ENCODE data around the gene TMEM225B.
"Not testable (repeated sequence)": the region's sequence is repeated elsewhere in the genome, so short reads cannot be mapped to it uniquely, and the experiment has no call there.

TMEM225B gene

DNA sequence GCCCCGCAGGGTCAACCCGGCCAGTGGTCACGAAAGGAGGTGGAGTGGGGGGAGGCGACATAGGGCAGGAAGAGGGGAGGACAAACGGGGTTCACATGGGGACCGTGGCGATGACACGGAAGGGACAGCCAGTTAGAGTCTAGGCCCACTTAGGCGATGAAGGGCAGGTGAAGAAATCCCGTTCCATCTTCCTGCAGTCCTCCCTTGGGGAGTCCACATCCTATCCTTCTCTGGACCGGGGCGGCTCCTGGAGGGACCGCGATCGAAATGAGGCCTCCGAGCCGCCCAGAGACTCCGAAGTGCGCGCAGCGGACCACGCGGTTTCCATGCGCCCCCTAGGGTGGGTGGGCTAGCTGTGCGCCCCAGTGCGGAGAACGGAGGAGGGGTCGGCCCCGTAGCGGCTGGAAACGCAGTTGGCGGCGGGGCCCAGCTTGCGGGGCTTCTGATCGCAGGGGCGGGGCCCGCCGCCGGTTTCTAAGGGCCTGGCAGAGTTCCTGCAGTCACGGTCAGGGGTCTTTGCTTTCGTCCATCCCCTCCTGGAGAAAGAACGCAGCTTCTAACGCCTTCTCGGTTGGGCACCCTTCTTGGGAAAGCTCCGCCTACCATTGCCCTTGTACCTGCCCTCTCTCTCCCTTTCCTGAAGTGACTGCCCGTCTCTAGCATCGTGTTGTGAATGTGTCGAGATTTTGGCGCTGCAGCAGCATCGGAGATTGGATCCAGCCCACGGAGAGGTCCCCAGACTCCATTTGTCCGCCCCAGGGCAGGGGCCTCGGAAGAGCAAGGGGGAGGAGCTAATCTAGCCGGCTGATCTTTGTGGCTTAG is 17.9 kb upstream of the TMEM225B start:
- Histone ChIP-seq H3K27me3 (ENCODE audit: low read depth, low read length) (no peaks in the 10 kb centered on the region), H3K36me3 (ENCODE audit: control insufficient read depth in 1 of 2, insufficient read depth in 2 of 2, low read length in 2 of 2) (no peaks in the 10 kb centered on the region), H3K27ac (ENCODE audit: low read length) (no peak overlapping the region), H3K4me3 (ENCODE audit: low read depth in 1 of 2, low read length in 2 of 2) (peak overlapping the region; percentile 67 to 82), H3K9me3 (ENCODE audit: control insufficient read depth in 1 of 2, low read length in 2 of 2) (no peaks in the 10 kb centered on the region), H3K4me1 (ENCODE audit: control insufficient read depth in 1 of 2, insufficient read depth in 2 of 2, low read length in 2 of 2) (peaks cover 0 to 8% of the 10 kb centered on the region in 2 donors)

DNA sequence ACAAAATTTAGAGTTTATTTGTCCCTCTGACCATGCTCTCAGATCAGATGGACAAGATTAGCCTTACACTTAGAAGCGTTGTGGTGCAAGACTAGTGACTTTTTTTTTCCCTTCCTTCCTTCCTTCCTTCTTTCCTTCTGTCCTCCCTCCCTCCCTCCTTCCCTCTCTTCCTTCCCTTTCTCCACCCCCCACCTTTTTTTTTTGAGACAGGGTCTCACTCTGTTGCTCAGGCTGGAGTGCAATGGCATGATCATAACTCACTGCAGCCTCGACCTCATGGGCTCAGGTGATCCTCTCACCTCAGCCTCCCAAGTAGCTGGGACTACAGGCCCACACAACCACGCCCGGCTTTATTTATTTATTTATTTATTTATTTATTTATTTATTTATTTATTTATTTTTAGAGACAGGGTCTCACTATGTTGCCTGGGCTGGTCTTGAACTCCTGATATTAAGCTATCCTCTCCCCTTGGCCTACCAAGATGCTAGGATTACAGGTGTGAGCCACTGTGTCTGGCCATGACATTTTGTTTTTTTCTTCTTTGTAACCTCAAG is 17.2 kb upstream of the TMEM225B start:
- not testable (repeated sequence) for H3K27ac ChIP-seq (ENCODE audit: low read length); H3K36me3 ChIP-seq (ENCODE audit: control insufficient read depth in 1 of 2, insufficient read depth in 2 of 2, low read length in 2 of 2); H3K27me3 ChIP-seq (ENCODE audit: low read depth, low read length); H3K4me1 ChIP-seq (ENCODE audit: control insufficient read depth in 1 of 2, insufficient read depth in 2 of 2, low read length in 2 of 2); H3K9me3 ChIP-seq (ENCODE audit: control insufficient read depth in 1 of 2, low read length in 2 of 2)
- peak overlapping the region; percentile 67 to 82 for H3K4me3 ChIP-seq (ENCODE audit: low read depth in 1 of 2, low read length in 2 of 2)

DNA sequence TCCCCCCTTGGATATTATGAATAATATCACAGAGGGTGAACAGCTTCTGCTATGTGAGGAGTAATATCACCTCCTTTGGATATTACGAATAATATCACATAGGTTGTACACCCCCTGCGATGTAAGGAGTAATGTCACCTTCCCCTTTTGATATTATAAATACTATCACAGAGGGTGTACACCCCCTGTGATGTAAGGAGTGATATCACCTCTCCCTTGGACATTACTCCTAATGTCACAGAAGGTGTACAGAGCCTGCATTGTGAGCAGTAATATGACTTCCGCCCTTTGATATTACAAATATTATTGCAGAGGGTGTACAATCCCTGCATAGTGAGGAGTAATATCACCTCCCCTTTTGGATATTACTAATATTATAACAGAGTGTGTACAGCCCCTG is 9.2 kb upstream of the TMEM225B start:
- Histone ChIP-seq H3K27me3 (ENCODE audit: low read depth, low read length) (no peaks in the 10 kb centered on the region), H3K36me3 (ENCODE audit: control insufficient read depth in 1 of 2, insufficient read depth in 2 of 2, low read length in 2 of 2) (no peaks in the 10 kb centered on the region), H3K4me1 (ENCODE audit: control insufficient read depth in 1 of 2, insufficient read depth in 2 of 2, low read length in 2 of 2) (no peaks in the 10 kb centered on the region), H3K4me3 (ENCODE audit: low read depth in 1 of 2, low read length in 2 of 2) (no peak overlapping the region), H3K9me3 (ENCODE audit: control insufficient read depth in 1 of 2, low read length in 2 of 2) (no peaks in the 10 kb centered on the region), H3K27ac (ENCODE audit: low read length) (no peak overlapping the region)

DNA sequence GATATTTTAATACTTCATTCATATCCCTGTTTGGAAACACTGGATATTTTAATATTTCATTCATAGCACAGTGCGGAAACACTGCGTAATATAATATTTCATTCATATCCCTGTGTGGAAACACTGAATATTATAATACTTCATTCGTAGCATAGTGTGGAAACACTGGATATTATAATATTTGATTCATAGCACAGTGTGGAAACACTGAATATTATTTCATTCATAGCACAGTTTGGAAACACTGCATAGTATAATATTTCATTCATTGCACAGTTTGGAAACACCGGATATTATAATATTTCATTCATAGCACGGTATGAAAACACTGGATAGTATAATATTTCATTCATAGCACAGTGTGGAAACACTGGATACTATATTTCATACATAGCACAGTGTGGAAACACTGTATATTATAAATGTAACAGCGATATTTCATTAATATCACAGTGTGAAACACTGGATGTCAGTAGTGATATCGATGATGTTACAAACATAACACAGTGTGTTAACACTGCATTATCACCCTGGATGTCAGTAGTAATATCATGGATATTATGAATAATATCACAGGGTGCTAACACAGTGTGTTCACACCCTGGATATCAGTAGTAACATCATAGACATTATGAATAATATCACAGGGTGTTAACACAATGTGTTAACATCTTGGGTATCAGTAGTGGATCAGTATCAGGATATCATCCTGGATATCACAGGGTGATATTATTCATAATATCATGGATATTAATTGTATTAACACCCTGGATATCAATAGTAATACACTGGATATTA is 2.9 kb upstream of the TMEM225B start:
- H3K4me3 ChIP-seq (ENCODE audit: low read depth in 1 of 2, low read length in 2 of 2): no peak overlapping the region
- H3K36me3 ChIP-seq (ENCODE audit: control insufficient read depth in 1 of 2, insufficient read depth in 2 of 2, low read length in 2 of 2): no peaks in the 10 kb centered on the region
- no peak overlapping the region for H3K27ac ChIP-seq (ENCODE audit: low read length)

DNA sequence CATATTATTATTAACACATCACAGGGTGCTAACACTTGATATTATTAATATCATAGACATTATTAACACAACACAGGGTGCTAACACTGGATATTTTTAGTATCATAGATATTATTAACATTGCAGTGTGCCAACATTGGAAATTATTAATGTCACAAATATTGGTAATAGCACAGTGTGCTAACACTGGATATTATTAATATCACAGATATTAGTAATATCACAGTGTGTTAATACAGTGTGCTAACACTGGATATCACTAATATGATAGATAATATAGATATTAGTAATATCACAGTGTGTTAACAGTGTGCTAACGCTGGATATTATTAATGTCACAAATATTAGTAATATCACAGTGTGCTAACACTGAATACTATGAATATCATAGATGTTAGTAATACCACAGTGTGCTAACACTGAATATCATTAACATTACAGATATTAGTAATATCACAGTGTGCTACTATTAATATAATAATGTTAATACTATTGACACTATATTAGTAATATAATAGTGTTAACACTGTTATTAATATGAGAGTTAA is 1.6 kb upstream of the TMEM225B start:
- Histone ChIP-seq H3K4me1 (ENCODE audit: control insufficient read depth in 1 of 2, insufficient read depth in 2 of 2, low read length in 2 of 2) (no peaks in the 10 kb centered on the region), H3K9me3 (ENCODE audit: control insufficient read depth in 1 of 2, low read length in 2 of 2) (no peaks in the 10 kb centered on the region), H3K27ac (ENCODE audit: low read length) (no peak overlapping the region), H3K36me3 (ENCODE audit: control insufficient read depth in 1 of 2, insufficient read depth in 2 of 2, low read length in 2 of 2) (no peaks in the 10 kb centered on the region), H3K4me3 (ENCODE audit: low read depth in 1 of 2, low read length in 2 of 2) (no peak overlapping the region), H3K27me3 (ENCODE audit: low read depth, low read length) (no peaks in the 10 kb centered on the region)

More for the DNA sequence above, 2.9 kb upstream of the TMEM225B start:
- Histone ChIP-seq H3K9me3 (ENCODE audit: control insufficient read depth in 1 of 2, low read length in 2 of 2) (no peaks in the 10 kb centered on the region), H3K27me3 (ENCODE audit: low read depth, low read length) (no peaks in the 10 kb centered on the region), H3K4me1 (ENCODE audit: control insufficient read depth in 1 of 2, insufficient read depth in 2 of 2, low read length in 2 of 2) (no peaks in the 10 kb centered on the region)

DNA sequence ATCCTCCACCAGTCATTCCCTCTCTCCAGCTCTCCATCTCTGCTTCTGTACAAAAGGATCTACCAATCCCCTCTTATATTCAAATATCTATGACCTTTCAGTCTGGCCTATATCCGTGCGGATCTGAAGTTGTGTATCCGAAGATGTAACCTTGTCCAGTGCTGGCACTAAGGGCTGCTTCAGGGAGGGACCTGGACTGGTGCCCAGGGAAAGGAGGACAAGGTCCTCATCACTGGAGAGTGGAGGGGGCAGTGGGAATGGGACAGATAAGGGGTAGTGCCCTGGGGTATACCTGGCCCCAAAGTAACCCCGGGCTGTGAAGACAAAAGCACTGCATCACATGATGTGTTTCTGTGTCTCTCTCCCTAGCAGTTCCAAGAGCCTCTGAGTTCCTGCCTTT is 1.8 kb downstream of the TMEM225B start:
- Histone ChIP-seq H3K4me1 (ENCODE audit: control insufficient read depth in 1 of 2, insufficient read depth in 2 of 2, low read length in 2 of 2) (no peaks in the 10 kb centered on the region), H3K27ac (ENCODE audit: low read length) (no peak overlapping the region), H3K27me3 (ENCODE audit: low read depth, low read length) (no peaks in the 10 kb centered on the region), H3K4me3 (ENCODE audit: low read depth in 1 of 2, low read length in 2 of 2) (no peak overlapping the region), H3K9me3 (ENCODE audit: control insufficient read depth in 1 of 2, low read length in 2 of 2) (no peaks in the 10 kb centered on the region), H3K36me3 (ENCODE audit: control insufficient read depth in 1 of 2, insufficient read depth in 2 of 2, low read length in 2 of 2) (no peaks in the 10 kb centered on the region)

DNA sequence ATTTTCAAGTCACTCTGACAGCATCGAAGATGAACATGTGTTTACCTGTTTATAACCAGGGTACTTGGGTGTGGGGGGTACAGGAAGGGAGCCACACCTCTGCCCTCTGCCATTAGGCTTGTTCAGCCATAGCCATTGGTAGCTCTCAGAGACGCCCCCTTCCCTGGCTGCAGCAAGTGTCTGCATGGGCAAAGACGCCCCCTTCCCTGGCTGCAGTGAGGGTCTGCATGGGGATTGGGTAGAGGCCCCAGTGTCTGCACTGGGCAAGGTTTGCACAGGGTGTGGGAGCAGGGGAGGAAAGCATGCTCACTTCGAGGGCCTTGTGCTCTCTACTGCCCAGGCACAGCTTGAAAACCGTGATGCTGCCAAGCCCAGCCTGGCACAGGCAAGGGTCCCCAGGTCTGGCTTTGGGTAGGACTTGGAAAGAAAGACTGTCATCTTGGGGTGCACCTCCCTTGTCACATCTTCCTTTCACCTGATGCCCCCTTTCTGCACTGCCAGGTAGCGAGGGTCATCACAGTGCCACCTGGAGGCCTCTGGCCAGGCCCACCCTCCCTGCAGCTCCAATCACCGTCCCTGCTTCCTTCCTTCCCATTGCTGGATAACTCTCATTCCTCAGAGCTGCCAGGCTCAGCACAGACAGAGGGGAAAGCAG is 3.7 kb downstream of the TMEM225B start:
- H3K4me3 ChIP-seq (ENCODE audit: low read depth in 1 of 2, low read length in 2 of 2): no peak overlapping the region
- H3K9me3 ChIP-seq (ENCODE audit: control insufficient read depth in 1 of 2, low read length in 2 of 2): no peaks in the 10 kb centered on the region
- H3K4me1 ChIP-seq (ENCODE audit: control insufficient read depth in 1 of 2, insufficient read depth in 2 of 2, low read length in 2 of 2): no peaks in the 10 kb centered on the region
- H3K36me3 ChIP-seq (ENCODE audit: control insufficient read depth in 1 of 2, insufficient read depth in 2 of 2, low read length in 2 of 2): no peaks in the 10 kb centered on the region
- H3K27ac ChIP-seq (ENCODE audit: low read length): no peak overlapping the region
- no peaks in the 10 kb centered on the region for H3K27me3 ChIP-seq (ENCODE audit: low read depth, low read length)

DNA sequence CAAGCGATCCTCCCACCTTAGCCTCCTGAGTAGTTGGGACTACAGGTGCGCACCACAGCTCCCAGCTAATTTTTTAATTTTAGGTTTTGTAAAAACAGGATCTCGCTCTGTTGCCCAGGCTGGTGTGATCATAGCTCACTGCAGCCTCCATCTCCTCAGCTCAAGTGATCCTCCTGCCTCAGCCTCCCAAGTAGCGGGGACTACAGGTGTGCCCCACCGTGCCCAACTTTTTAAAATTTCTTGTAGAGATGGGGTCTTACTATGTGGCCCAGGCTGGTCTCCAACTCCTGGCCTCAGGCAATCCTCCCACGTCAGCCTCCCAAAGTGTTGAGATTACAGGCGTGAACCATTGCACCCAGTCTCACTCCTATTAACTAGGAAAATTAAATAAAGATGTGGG is 7.5 kb downstream of the TMEM225B start:
- Histone ChIP-seq H3K36me3 (ENCODE audit: control insufficient read depth in 1 of 2, insufficient read depth in 2 of 2, low read length in 2 of 2) (no peaks in the 10 kb centered on the region), H3K4me3 (ENCODE audit: low read depth in 1 of 2, low read length in 2 of 2) (no peak overlapping the region), H3K4me1 (ENCODE audit: control insufficient read depth in 1 of 2, insufficient read depth in 2 of 2, low read length in 2 of 2) (no peaks in the 10 kb centered on the region), H3K27ac (ENCODE audit: low read length) (no peak overlapping the region), H3K27me3 (ENCODE audit: low read depth, low read length) (no peaks in the 10 kb centered on the region), H3K9me3 (ENCODE audit: control insufficient read depth in 1 of 2, low read length in 2 of 2) (no peaks in the 10 kb centered on the region)

DNA sequence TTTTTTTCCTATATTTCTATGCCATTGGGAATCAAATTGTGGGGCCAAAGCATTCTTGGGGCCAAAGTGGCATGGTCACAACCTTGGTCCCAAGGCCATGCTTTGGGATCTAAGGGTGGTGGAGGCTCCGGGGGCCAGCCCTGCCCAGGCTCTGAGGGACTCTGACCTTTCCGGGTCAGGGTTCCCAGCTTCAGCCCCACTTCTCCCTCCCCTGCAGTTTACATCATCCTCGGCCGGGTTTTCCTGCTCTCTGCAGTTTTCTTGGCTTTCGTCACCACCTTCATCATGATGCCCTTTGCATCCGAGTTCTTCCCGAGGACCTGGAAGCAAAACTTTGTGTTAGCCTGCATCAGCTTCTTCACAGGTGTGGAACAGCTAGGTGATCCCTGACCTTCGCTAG is 8.5 kb downstream of the TMEM225B start:
- H3K27ac ChIP-seq (ENCODE audit: low read length): no peak overlapping the region
- no peaks in the 10 kb centered on the region for H3K4me1 ChIP-seq (ENCODE audit: control insufficient read depth in 1 of 2, insufficient read depth in 2 of 2, low read length in 2 of 2)
- H3K36me3 ChIP-seq (ENCODE audit: control insufficient read depth in 1 of 2, insufficient read depth in 2 of 2, low read length in 2 of 2): no peaks in the 10 kb centered on the region
- no peaks in the 10 kb centered on the region for H3K9me3 ChIP-seq (ENCODE audit: control insufficient read depth in 1 of 2, low read length in 2 of 2)
- no peaks in the 10 kb centered on the region for H3K27me3 ChIP-seq (ENCODE audit: low read depth, low read length)
- H3K4me3 ChIP-seq (ENCODE audit: low read depth in 1 of 2, low read length in 2 of 2): no peak overlapping the region

DNA sequence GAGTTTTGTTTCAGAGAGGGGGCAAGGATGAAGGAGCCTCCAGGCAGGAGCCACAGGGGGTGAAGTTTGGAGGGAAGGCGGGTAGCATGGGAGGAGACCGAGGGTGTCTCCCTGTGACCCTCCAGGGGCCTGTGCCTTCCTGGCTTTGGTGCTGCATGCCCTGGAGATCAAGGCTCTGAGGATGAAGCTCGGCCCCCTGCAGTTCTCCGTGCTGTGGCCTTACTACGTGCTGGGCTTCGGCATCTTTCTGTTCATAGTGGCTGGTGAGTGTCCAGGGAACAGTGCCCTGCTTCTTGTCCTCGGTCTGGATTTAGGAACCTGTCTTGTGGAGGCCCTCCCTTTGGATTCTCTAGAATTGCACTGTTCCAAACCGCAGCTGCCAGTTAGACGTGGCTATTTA is 9.5 kb downstream of the TMEM225B start:
- no peak overlapping the region for H3K27ac ChIP-seq (ENCODE audit: low read length)
- no peak overlapping the region for H3K4me3 ChIP-seq (ENCODE audit: low read depth in 1 of 2, low read length in 2 of 2)
- H3K36me3 ChIP-seq (ENCODE audit: control insufficient read depth in 1 of 2, insufficient read depth in 2 of 2, low read length in 2 of 2): no peaks in the 10 kb centered on the region
- no peaks in the 10 kb centered on the region for H3K27me3 ChIP-seq (ENCODE audit: low read depth, low read length)
- H3K9me3 ChIP-seq (ENCODE audit: control insufficient read depth in 1 of 2, low read length in 2 of 2): no peaks in the 10 kb centered on the region
- no peaks in the 10 kb centered on the region for H3K4me1 ChIP-seq (ENCODE audit: control insufficient read depth in 1 of 2, insufficient read depth in 2 of 2, low read length in 2 of 2)

DNA sequence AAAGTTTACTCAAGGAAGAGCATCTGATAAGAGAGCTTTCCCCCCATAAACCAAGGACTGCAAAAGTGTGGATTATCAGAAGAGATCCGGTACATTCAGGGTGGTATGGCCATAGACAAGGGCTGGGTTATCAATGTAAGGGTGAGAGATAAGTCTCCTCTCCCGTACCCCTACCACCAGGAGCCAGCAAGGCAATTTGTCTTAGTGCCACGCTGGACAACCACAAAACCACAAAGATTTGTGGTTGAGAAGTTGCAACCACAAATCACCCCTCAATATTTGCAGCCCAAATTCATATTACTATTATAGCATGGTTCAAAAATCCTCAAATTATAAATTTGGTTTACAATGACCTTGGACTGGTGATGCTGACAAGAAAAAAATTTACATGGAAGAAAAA is 16.4 kb downstream of the TMEM225B start:
- Histone ChIP-seq H3K9me3 (ENCODE audit: control insufficient read depth in 1 of 2, low read length in 2 of 2) (no peaks in the 10 kb centered on the region), H3K27ac (ENCODE audit: low read length) (no peak overlapping the region), H3K4me1 (ENCODE audit: control insufficient read depth in 1 of 2, insufficient read depth in 2 of 2, low read length in 2 of 2) (peaks cover 0 to 16% of the 10 kb centered on the region in 2 donors), H3K27me3 (ENCODE audit: low read depth, low read length) (no peaks in the 10 kb centered on the region), H3K36me3 (ENCODE audit: control insufficient read depth in 1 of 2, insufficient read depth in 2 of 2, low read length in 2 of 2) (peaks cover 10 to 12% of the 10 kb centered on the region in 2 donors), H3K4me3 (ENCODE audit: low read depth in 1 of 2, low read length in 2 of 2) (no peak overlapping the region)

All from muscle layer of duodenum (tissue), 2 donors.